GM21528 (cell line): ENCODE data around the gene POLG2.
A peak's percentile ranks its signal among the peaks of the same experiment; 100 is the strongest.

Experiments used
- ATAC-seq: cut with Tn5 transposase; IDR thresholded peaks from one replicate; pipeline ENCODE4 v1.9.1; 2021; ENCODE audit warnings: mild to moderate bottlenecking, moderate library complexity; ENCODE audit not compliant: unreplicated experiment, low FRiP score

Gene POLG2

GRCh38 chr17:64496786-64497564 lies at the start of gene POLG2:
TSS of gene POLG2 (minus strand) at chr17:64497054. CDS start at chr17:64496968, 86 bp downstream.
- ATAC-seq: peak; percentile 76

GRCh38 chr17:64544742-64545141 lies 47.9 kb upstream of the POLG2 start:
- no peak for ATAC-seq

GRCh38 chr17:64540118-64540776 lies 43.4 kb upstream of the POLG2 start:
- no peak for ATAC-seq

- no peak for ATAC-seq
Measured at GRCh38 chr17:64538508-64539130, 41.8 kb upstream of the POLG2 start.

GRCh38 chr17:64537488-64537887 lies 40.6 kb upstream of the POLG2 start:
- no peak for ATAC-seq

- ATAC-seq: no peak
Measured at GRCh38 chr17:64536913-64537312, 40.1 kb upstream of the POLG2 start.

- ATAC-seq: no peak
Measured at GRCh38 chr17:64535357-64535756, 38.5 kb upstream of the POLG2 start.

GRCh38 chr17:64534187-64534586 lies 37.3 kb upstream of the POLG2 start:
- no peak for ATAC-seq

- ATAC-seq: no peak
Measured at GRCh38 chr17:64533784-64534183, 36.9 kb upstream of the POLG2 start.

GRCh38 chr17:64532409-64532808 lies 35.6 kb upstream of the POLG2 start:
- ATAC-seq: no peak

- ATAC-seq: no peak
Measured at GRCh38 chr17:64531955-64532371, 35.1 kb upstream of the POLG2 start.

GRCh38 chr17:64529221-64529620 lies 32.4 kb upstream of the POLG2 start:
- no peak for ATAC-seq

GRCh38 chr17:64527914-64528313 lies 31.1 kb upstream of the POLG2 start:
- no peak for ATAC-seq

- ATAC-seq: no peak
Measured at GRCh38 chr17:64520359-64520758, 23.5 kb upstream of the POLG2 start.

- ATAC-seq: no peak
Measured at GRCh38 chr17:64519601-64520000, 22.7 kb upstream of the POLG2 start.

- ATAC-seq: no peak
Measured at GRCh38 chr17:64515829-64516228, 19.0 kb upstream of the POLG2 start.

GRCh38 chr17:64515419-64515818 lies 18.6 kb upstream of the POLG2 start:
- no peak for ATAC-seq

- no peak for ATAC-seq
Measured at GRCh38 chr17:64509179-64509578, 12.3 kb upstream of the POLG2 start.

- ATAC-seq: no peak
Measured at GRCh38 chr17:64508683-64509082, 11.8 kb upstream of the POLG2 start.

GRCh38 chr17:64507413-64507782 lies 10.5 kb upstream of the POLG2 start:
- peak; percentile 9 for ATAC-seq

GRCh38 chr17:64506576-64507412 lies 9.9 kb upstream of the POLG2 start, which contains the start of gene CEP95:
TSS of gene CEP95 (plus strand) at chr17:64506977. CDS start at chr17:64507098, 121 bp downstream.
- peak; percentile 71 for ATAC-seq
